Ishikawa (cell line): ENCODE data around the gene LCN6.

ENCODE experiments used
- CREB1 ChIP-seq: IDR thresholded peaks from 2 replicates; pipeline ENCODE4 v1.6.1; 2012; ENCODE audit warnings: low read depth
- EP300 ChIP-seq: IDR thresholded peaks from 2 replicates; pipeline ENCODE4 v1.6.1; 2012; ENCODE audit warnings: borderline replicate concordance
- MAX ChIP-seq: IDR thresholded peaks from 2 replicates; pipeline ENCODE4 v1.6.1; 2012
- REST ChIP-seq: IDR thresholded peaks from 2 replicates; pipeline ENCODE4 v1.6.1; 2012; ENCODE audit warnings: low read depth, mild to moderate bottlenecking
- YY1 ChIP-seq: IDR thresholded peaks from 2 replicates; pipeline ENCODE4 v1.6.1; 2012; ENCODE audit warnings: low read depth

GRCh38 chr9:136790640-136791515, 42.6 kb upstream of the LCN6 start, which contains the start of gene TMEM141:
- no peak for TF ChIP-seq EP300
- TF ChIP-seq REST, result no peak
- peak; percentile 72; the same call in 1 of the 2 replicates for TF ChIP-seq MAX
- peak; percentile 63; the same call in 1 of the 2 replicates for TF ChIP-seq YY1
- TF ChIP-seq CREB1, result no peak
